ENCODE results near the gene DNAI1.

Gene DNAI1

DNA sequence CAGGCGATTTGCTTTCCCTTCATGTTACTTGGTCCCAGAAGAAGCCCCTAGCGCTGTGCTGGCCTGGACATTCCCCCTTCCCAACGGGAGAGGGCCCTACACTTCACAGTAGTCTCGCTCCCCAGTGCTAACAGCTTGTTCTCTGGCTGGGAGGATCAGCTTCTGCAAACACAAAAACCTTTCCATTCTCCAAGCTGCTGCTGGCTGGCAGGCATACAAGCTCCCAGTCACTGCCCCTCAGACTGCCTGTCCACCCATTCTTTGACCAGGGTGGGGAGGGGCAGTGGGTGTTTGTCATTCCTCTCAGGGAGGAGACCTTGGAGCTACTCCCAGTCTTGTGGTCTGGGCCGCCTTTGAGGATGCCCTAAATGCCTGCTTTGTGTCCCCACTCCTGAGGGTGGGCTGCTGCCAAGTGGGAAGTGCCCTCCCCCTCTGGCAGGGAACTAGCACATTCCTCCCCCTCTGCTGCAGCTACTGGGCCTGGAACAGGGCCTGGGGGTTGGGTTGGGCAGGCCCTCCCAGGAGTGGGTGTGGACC, 43.4 kb downstream of the DNAI1 start:
- DNase-seq (ENCODE audit: low spot score), result no peak
- TF ChIP-seq, protein P1, sequence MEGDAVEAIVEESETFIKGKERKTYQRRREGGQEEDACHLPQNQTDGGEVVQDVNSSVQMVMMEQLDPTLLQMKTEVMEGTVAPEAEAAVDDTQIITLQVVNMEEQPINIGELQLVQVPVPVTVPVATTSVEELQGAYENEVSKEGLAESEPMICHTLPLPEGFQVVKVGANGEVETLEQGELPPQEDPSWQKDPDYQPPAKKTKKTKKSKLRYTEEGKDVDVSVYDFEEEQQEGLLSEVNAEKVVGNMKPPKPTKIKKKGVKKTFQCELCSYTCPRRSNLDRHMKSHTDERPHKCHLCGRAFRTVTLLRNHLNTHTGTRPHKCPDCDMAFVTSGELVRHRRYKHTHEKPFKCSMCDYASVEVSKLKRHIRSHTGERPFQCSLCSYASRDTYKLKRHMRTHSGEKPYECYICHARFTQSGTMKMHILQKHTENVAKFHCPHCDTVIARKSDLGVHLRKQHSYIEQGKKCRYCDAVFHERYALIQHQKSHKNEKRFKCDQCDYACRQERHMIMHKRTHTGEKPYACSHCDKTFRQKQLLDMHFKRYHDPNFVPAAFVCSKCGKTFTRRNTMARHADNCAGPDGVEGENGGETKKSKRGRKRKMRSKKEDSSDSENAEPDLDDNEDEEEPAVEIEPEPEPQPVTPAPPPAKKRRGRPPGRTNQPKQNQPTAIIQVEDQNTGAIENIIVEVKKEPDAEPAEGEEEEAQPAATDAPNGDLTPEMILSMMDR (IDR thresholded peaks at IDR 0.05; ENCODE audit: extremely low read depth, insufficient read depth, missing control alignments), result no peak
- in situ Hi-C loops (cut with MboI; ENCODE audit: low pct_unique_long_range_greater_than_20kb, low sequenced_read_pairs, unreplicated experiment), result no loop called here

DNA sequence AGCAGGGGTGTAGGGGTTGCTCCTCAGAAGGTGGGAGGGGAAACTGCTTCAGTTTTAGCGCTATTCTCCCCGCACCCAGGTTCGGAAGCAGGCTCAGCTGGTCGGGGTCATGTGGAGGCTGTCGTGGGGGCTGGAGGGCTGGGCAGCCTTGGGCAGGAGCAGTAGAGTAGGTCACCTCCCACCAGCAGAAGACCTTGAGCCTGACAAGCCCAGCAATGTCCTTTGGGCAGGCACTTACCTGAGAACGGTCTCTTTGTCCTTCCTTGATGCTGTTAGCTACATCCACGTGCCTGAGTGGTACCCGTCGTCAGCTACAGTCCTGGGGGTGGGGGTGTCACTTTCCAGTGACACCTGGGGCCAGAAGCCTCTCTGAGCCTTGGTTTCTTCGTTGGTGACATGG, 43.9 kb downstream of the DNAI1 start:
- TF ChIP-seq, protein P1 (IDR thresholded peaks at IDR 0.05; ENCODE audit: extremely low read depth, insufficient read depth, missing control alignments), result no peak
- in situ Hi-C loops (cut with MboI; ENCODE audit: low pct_unique_long_range_greater_than_20kb, low sequenced_read_pairs, unreplicated experiment), result no loop called here
- DNase-seq (ENCODE audit: low spot score), result no peak

DNA sequence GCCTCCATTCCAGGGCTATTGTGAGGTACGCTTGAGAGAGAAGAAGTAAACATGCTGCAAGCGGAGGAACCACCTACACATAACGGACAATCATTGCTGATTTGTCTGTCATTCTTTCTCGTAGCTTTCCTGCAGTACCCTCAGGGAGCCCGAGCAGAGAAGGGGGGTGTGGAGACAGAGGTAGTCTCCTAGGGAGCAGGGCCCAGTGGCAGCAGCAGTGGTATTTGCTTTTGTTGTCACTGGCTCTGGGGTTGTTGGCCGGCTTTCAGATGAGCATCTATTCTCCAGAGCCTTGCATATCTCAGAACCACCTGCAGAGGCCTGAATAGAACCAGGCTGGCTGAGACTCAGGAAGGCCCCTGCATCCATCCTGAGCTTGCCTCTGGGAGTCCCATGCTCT, 44.3 kb downstream of the DNAI1 start:
- in situ Hi-C loops (cut with MboI; ENCODE audit: low pct_unique_long_range_greater_than_20kb, low sequenced_read_pairs, unreplicated experiment), result no loop called here
- DNase-seq (ENCODE audit: low spot score), result no peak
- TF ChIP-seq, protein P1 (IDR thresholded peaks at IDR 0.05; ENCODE audit: extremely low read depth, insufficient read depth, missing control alignments), result no peak

DNA sequence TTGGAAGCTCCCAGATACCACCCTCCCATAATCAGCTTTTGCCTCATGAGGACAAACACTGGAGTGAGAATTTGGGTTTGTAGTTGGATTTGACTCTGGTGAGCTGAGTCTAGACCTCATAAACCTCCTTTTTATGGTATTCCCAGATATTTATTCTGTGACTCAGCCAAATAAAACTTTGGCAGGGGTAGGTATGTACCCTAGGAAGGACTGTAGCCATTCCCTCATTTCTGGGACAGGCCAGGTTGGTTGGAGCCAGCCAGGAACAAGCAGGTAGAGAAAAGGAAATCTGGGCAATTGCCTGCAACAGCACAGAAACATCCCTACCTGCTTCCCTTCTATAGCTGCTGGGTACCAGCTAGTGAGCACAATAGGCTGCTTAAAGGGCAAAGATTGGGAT, 44.8 kb downstream of the DNAI1 start:
- no peak for DNase-seq (ENCODE audit: low spot score)
- TF ChIP-seq, protein P1 (IDR thresholded peaks at IDR 0.05; ENCODE audit: extremely low read depth, insufficient read depth, missing control alignments), result no peak
- in situ Hi-C loops (cut with MboI; ENCODE audit: low pct_unique_long_range_greater_than_20kb, low sequenced_read_pairs, unreplicated experiment), result no loop called here

DNA sequence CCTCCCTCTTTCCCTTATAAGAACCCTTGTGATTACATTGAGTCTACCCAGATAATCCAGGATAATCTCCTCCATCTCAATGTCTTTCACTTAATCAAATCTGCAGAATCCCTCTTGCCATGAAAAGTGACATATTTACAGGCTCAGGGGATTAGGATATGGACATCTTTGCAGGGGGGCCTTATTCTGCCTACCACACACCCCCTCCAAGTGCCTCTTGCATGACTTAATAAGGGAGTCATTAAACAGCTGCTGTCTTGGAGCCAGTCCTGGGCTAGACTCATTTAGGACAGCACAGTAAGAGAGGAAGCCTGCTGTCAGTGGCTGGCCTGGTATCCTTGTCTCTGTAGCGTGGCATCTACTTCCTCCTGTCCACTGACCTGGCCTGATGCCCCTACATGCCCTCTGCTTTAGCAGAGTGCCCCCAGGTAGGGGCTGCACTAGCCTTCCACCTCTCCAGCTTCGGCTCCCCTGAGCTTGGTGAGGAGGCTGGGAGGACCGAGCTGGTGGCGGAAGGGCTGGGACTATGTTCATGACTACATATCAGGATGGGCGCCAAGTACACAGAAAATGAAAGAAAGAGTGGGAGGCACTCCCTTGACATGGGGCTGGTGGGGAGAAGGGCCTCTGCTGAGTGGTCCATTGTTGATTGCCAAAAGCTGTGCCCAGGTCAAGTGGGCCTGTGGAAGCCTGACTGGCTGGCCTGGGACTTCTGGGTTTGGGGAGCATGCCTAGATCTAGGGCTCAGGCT, 46.9 kb downstream of the DNAI1 start:
- TF ChIP-seq, protein P1 (IDR thresholded peaks at IDR 0.05; ENCODE audit: extremely low read depth, insufficient read depth, missing control alignments), result no peak
- in situ Hi-C loops (cut with MboI; ENCODE audit: low pct_unique_long_range_greater_than_20kb, low sequenced_read_pairs, unreplicated experiment), result no loop called here
- no peak for DNase-seq (ENCODE audit: low spot score)

DNA sequence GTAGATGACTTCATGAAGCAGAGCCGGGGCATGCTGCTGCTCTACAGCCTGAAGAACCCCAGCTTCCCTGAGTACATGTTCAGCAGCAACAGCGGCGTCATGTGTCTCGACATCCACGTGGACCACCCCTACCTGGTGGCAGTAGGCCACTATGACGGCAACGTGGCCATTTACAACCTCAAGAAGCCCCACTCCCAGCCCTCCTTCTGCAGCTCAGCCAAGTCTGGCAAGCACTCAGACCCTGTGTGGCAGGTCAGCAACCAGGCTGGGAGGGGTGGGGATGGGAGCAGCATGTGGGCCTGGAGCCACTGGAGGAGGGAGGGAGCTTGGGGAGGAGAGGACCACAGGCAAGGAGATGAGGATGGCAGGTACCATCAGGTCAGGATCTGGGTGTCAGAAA, 48.0 kb downstream of the DNAI1 start:
- in situ Hi-C loops (cut with MboI; ENCODE audit: low pct_unique_long_range_greater_than_20kb, low sequenced_read_pairs, unreplicated experiment), result no loop called here
- DNase-seq (ENCODE audit: low spot score), result no peak
- TF ChIP-seq, protein P1 (IDR thresholded peaks at IDR 0.05; ENCODE audit: extremely low read depth, insufficient read depth, missing control alignments), result no peak
